ENCODE results near the gene CROCC2.
A peak's percentile ranks its signal among the peaks of the same experiment; 100 is the strongest.

The CROCC2 gene

GRCh38 chr2:240998706-240998994 is 92.5 kb downstream of the CROCC2 start:
- CTCF ChIA-PET = no interaction called here
- POLR2A ChIA-PET = no interaction called here
- TF ChIP-seq CTCF (IDR thresholded peaks at IDR 0.05; ENCODE audit: insufficient read depth, low read length, missing control alignments) = no peak
- H3K4me3 ChIP-seq (ENCODE audit: low read depth, low read length) = peak overlapping the region; percentile 58
- DNase-seq (ENCODE audit: low read depth, low spot score) = no peak

DNA sequence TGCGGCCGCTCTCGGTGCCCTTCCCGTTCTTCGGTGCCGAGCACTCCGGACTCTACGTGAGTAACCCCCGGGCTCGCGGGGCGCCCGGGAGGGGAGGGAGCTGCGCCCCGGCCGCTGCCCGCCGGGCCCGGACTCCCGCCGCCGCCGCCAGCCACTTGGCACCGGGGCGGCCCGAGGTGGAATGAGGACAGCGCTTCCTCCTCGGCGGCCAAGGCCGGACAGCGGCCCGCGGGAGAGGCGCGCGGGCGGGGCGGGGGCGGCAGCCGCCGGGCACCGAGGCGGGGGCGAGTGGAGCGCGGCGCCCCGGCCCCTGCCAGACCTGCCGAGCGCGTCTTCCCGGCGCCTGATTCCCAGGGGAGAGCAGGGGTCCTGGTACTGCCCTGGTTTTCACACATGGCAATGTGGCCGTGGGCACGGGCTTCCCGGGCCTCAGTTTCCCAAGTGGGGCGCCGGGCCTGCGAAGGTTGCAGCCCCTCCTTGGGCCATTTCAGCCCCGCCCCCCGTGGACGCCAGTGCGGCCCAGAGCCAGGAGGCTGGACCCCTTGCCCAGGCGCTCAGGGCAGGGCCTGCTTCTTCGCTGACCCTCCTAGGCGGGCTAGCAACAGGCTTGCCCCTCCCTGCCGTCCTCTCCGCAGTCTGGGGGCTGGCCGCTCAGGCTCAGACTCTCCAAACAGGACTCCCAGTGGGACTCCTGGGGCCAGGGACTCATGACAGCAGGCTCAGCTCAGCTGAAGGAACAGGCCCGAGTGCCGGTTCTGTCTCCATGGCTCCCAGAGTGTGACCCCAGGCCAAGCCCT is 93.1 kb downstream of the CROCC2 start:
- no peak for DNase-seq (ENCODE audit: low read depth, low spot score)
- H3K4me3 ChIP-seq (ENCODE audit: low read depth, low read length) = peak overlapping the region; percentile 58
- CTCF ChIA-PET = interaction anchor here (1.5 kb wide), 1 partner anchor 148 kb away, joined by 5 read pairs; no protein-coding TSS in a partner anchor
- POLR2A ChIA-PET = no interaction called here
- no peak for TF ChIP-seq CTCF (IDR thresholded peaks at IDR 0.05; ENCODE audit: insufficient read depth, low read length, missing control alignments)

GRCh38 chr2:240999873-241000541 is 93.9 kb downstream of the CROCC2 start:
- H3K4me3 ChIP-seq (ENCODE audit: low read depth, low read length) = no peak overlapping the region; the same call in 1 of the 2 replicates
- ChIA-PET POLR2A (no interaction called here), CTCF (interaction anchor here (1.0 to 1.5 kb wide), 2 partner anchors 85 to 149 kb away, joined by 3 to 5 read pairs; no protein-coding TSS in a partner anchor)
- no peak for TF ChIP-seq CTCF (IDR thresholded peaks at IDR 0.05; ENCODE audit: insufficient read depth, low read length, missing control alignments)
- no peak for DNase-seq (ENCODE audit: low read depth, low spot score)

DNA sequence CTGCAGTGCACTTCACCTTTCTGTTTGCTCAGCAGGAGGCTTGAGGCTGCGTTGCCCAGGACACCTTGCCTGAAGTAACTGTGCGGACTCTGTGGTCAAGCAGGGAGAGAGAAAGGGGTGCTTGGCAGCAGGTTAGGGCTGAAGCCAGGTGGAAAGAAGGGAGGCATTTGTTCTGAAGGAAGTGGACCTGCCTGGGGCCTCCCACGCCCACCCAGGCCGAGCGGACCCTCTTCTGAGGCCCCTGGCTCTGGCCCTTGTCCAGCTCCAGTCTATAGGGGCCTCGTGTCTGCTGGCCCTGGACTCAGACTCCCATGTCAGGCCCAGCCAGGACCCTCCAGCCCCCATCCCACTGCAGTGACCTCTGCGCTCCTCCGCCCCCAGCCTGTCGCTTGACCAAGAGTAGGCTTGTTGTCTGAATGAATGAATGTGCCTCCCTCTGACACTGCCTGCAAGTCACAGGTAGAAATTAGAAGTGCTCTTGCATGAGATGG is 94.7 kb downstream of the CROCC2 start:
- CTCF ChIA-PET = interaction anchor here (1.0 to 1.5 kb wide), 2 partner anchors 86 to 150 kb away, joined by 3 to 5 read pairs; no protein-coding TSS in a partner anchor
- no peak for DNase-seq (ENCODE audit: low read depth, low spot score)
- TF ChIP-seq CTCF (IDR thresholded peaks at IDR 0.05; ENCODE audit: insufficient read depth, low read length, missing control alignments) = no peak

GRCh38 chr2:241001413-241002274 is 95.5 kb downstream of the CROCC2 start:
- TF ChIP-seq CTCF (IDR thresholded peaks at IDR 0.05; ENCODE audit: insufficient read depth, low read length, missing control alignments) = no peak
- ChIA-PET POLR2A (no interaction called here), CTCF (interaction anchor here (0.7 kb wide), 1 partner anchor 37 kb away, joined by 3 read pairs; no protein-coding TSS in a partner anchor)
- no peak for DNase-seq (ENCODE audit: low read depth, low spot score)
- H3K4me3 ChIP-seq (ENCODE audit: low read depth, low read length) = no peak overlapping the region

More for the DNA sequence above, 94.7 kb downstream of the CROCC2 start:
- POLR2A ChIA-PET = no interaction called here
- no peak overlapping the region for H3K4me3 ChIP-seq (ENCODE audit: low read depth, low read length)
